KMS-11 (cell line): Measurements from ENCODE around the gene SIAH2.

Experiments used
- H2AFZ ChIP-seq: fragments of 200-600 bp; sonication (generic); 2 replicates; pipeline ENCODE4 v1.6.1; 2016; ENCODE audit warnings: antibody characterized with exemption, mixed run types, low read depth
- H3K27ac ChIP-seq: fragments of 200-600 bp; sonication (generic); 2 replicates; pipeline ENCODE4 v1.6.1; 2016; ENCODE audit warnings: mild to moderate bottlenecking, mixed run types
- H3K27me3 ChIP-seq: fragments of 200-600 bp; sonication (generic); 2 replicates; pipeline ENCODE4 v1.6.1; 2017; ENCODE audit warnings: mild to moderate bottlenecking, low read depth, mixed run types, moderate library complexity; ENCODE audit not compliant: insufficient read depth
- H3K36me3 ChIP-seq: fragments of 200-600 bp; sonication (generic); 2 replicates; pipeline ENCODE4 v1.6.1; 2017; ENCODE audit warnings: mild to moderate bottlenecking, mixed run types; ENCODE audit not compliant: insufficient read depth
- H3K4me1 ChIP-seq: fragments of 200-600 bp; sonication (generic); 2 replicates; pipeline ENCODE4 v1.6.1; 2016; ENCODE audit warnings: mild to moderate bottlenecking, low read depth, mixed run types; ENCODE audit not compliant: poor library complexity, severe bottlenecking
- H3K4me2 ChIP-seq: fragments of 200-600 bp; sonication (generic); 2 replicates; pipeline ENCODE4 v1.7.0; 2016; ENCODE audit warnings: mild to moderate bottlenecking, mixed run types
- H3K4me3 ChIP-seq: fragments of 200-600 bp; sonication (generic); IDR thresholded peaks from 2 replicates; pipeline ENCODE4 v1.6.1; 2017; ENCODE audit warnings: low read depth, low read length, mixed read lengths; ENCODE audit not compliant: insufficient read depth
- H3K79me2 ChIP-seq: fragments of 200-600 bp; sonication (generic); 2 replicates; pipeline ENCODE4 v1.6.1; 2016; ENCODE audit warnings: low read depth, mixed run types; ENCODE audit not compliant: insufficient read depth
- H3K9ac ChIP-seq: fragments of 200-600 bp; sonication (generic); 2 replicates; pipeline ENCODE4 v1.6.1; 2016; ENCODE audit warnings: mild to moderate bottlenecking, mixed run types
- H4K20me1 ChIP-seq: fragments of 200-600 bp; sonication (generic); 2 replicates; pipeline ENCODE4 v1.6.1; 2016; ENCODE audit warnings: mild to moderate bottlenecking, mixed run types; ENCODE audit not compliant: insufficient read depth
- TF ChIP-seq, protein P1 (sequence below): fragments of 200-600 bp; sonication (generic); conservative IDR thresholded peaks from 2 replicates; pipeline ENCODE4 v1.6.1; 2017; ENCODE audit warnings: low read depth, mild to moderate bottlenecking, antibody characterized with exemption, low read length, moderate library complexity, mixed read lengths

SIAH2 gene

GRCh38 chr3:150805354-150805753 lies 42.4 kb upstream of the SIAH2 start:
- no peak overlapping the region for H3K9ac ChIP-seq
- no peak overlapping the region for H2AFZ ChIP-seq
- H4K20me1 ChIP-seq = no peaks in the 10 kb centered on the region
- TF ChIP-seq, protein P1, sequence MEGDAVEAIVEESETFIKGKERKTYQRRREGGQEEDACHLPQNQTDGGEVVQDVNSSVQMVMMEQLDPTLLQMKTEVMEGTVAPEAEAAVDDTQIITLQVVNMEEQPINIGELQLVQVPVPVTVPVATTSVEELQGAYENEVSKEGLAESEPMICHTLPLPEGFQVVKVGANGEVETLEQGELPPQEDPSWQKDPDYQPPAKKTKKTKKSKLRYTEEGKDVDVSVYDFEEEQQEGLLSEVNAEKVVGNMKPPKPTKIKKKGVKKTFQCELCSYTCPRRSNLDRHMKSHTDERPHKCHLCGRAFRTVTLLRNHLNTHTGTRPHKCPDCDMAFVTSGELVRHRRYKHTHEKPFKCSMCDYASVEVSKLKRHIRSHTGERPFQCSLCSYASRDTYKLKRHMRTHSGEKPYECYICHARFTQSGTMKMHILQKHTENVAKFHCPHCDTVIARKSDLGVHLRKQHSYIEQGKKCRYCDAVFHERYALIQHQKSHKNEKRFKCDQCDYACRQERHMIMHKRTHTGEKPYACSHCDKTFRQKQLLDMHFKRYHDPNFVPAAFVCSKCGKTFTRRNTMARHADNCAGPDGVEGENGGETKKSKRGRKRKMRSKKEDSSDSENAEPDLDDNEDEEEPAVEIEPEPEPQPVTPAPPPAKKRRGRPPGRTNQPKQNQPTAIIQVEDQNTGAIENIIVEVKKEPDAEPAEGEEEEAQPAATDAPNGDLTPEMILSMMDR = no peak
- no peak overlapping the region for H3K4me3 ChIP-seq
- no peaks in the 10 kb centered on the region for H3K79me2 ChIP-seq
- no peaks in the 10 kb centered on the region for H3K27me3 ChIP-seq
- no peaks in the 10 kb centered on the region for H3K36me3 ChIP-seq
- H3K27ac ChIP-seq = no peak overlapping the region
- H3K4me2 ChIP-seq = no peak overlapping the region
- H3K4me1 ChIP-seq = no peaks in the 10 kb centered on the region

GRCh38 chr3:150803440-150803985 lies 40.5 kb upstream of the SIAH2 start:
- Histone ChIP-seq H3K4me2 (no peak overlapping the region), H3K79me2 (no peaks in the 10 kb centered on the region), H2AFZ (no peak overlapping the region), H3K27me3 (no peaks in the 10 kb centered on the region), H3K36me3 (no peaks in the 10 kb centered on the region), H3K4me3 (no peak overlapping the region), H3K27ac (no peak overlapping the region), H3K4me1 (no peaks in the 10 kb centered on the region), H3K9ac (no peak overlapping the region), H4K20me1 (no peaks in the 10 kb centered on the region)
- TF ChIP-seq, protein P1 = no peak

- Histone ChIP-seq H3K4me2 (no peak overlapping the region), H2AFZ (no peak overlapping the region), H4K20me1 (no peaks in the 10 kb centered on the region), H3K4me3 (no peak overlapping the region), H3K36me3 (no peaks in the 10 kb centered on the region), H3K79me2 (no peaks in the 10 kb centered on the region), H3K4me1 (no peaks in the 10 kb centered on the region), H3K9ac (no peak overlapping the region), H3K27ac (no peak overlapping the region), H3K27me3 (no peaks in the 10 kb centered on the region)
- TF ChIP-seq, protein P1 = no peak
These were observed 37.8 kb upstream of the SIAH2 start for GRCh38 chr3:150800722-150801121.

- Histone ChIP-seq H3K27me3 (no peaks in the 10 kb centered on the region), H3K4me1 (no peaks in the 10 kb centered on the region), H3K9ac (no peak overlapping the region), H3K27ac (no peak overlapping the region), H3K79me2 (no peaks in the 10 kb centered on the region), H4K20me1 (no peaks in the 10 kb centered on the region), H3K36me3 (no peaks in the 10 kb centered on the region), H3K4me3 (no peak overlapping the region), H2AFZ (no peak overlapping the region), H3K4me2 (no peak overlapping the region)
- TF ChIP-seq, protein P1 = no peak
These were observed 35.2 kb upstream of the SIAH2 start for GRCh38 chr3:150798122-150798618.
